AG09319 (cell line): Measurements from ENCODE around the gene ZNF169.
"Not testable (repeated sequence)": the region's sequence is repeated elsewhere in the genome, so short reads cannot be mapped to it uniquely, and the experiment has no call there.

Experiments used
- DNase-seq: peaks from one replicate; pipeline ENCODE4 v3.0.0-alpha.2; 2010; ENCODE audit warnings: low read depth; ENCODE audit errors: extremely low read depth
- CTCF ChIP-seq: IDR thresholded peaks from 2 replicates; pipeline ENCODE4 v1.5.1; 2011; ENCODE audit warnings: low read depth, mild to moderate bottlenecking, inconsistent platforms, low read length, moderate library complexity

ZNF169 gene

GRCh38 chr9:94298949-94299599 lies 40.0 kb downstream of the ZNF169 start:
- TF ChIP-seq CTCF, result no peak

GRCh38 chr9:94300470-94301301 lies 41.6 kb downstream of the ZNF169 start:
- no peak for TF ChIP-seq CTCF
- DNase-seq, result no peak

More at GRCh38 chr9:94298949-94299599, 40.0 kb downstream of the ZNF169 start:
- DNase-seq, result no peak

GRCh38 chr9:94301583-94301982 lies 42.5 kb downstream of the ZNF169 start:
- TF ChIP-seq CTCF, result no peak
- DNase-seq, result no peak

- DNase-seq, result no peak
- no peak for TF ChIP-seq CTCF
Observed at GRCh38 chr9:94302426-94302825, 43.3 kb downstream of the ZNF169 start.

- TF ChIP-seq CTCF, result no peak
- DNase-seq, result no peak
Observed at GRCh38 chr9:94303321-94303720, 44.2 kb downstream of the ZNF169 start.

GRCh38 chr9:94315034-94315984 lies 56.2 kb downstream of the ZNF169 start:
- not testable (repeated sequence) for DNase-seq

- not testable (repeated sequence) for DNase-seq
Observed at GRCh38 chr9:94316236-94316635, 57.1 kb downstream of the ZNF169 start.

GRCh38 chr9:94317949-94318657 lies 59.0 kb downstream of the ZNF169 start:
- not testable (repeated sequence) for DNase-seq

GRCh38 chr9:94322342-94322940 lies 63.3 kb downstream of the ZNF169 start:
- DNase-seq, result not testable (repeated sequence)

GRCh38 chr9:94323153-94323798 lies 64.2 kb downstream of the ZNF169 start:
- DNase-seq, result not testable (repeated sequence)

GRCh38 chr9:94325583-94325982 lies 66.5 kb downstream of the ZNF169 start:
- not testable (repeated sequence) for DNase-seq

- DNase-seq, result not testable (repeated sequence)
Observed at GRCh38 chr9:94328544-94328943, 69.4 kb downstream of the ZNF169 start, which contains the start of gene NUTM2F. NUTM2F (minus strand) TSS chr9:94328644; CDS start chr9:94328623, 21 bp downstream.
